Measurements from ENCODE around the gene DDN. TPM values are rescaled to one million over a fixed set of nuclear protein-coding genes. Genes with fewer than 3 reads are reported as not detected.
A peak's percentile ranks its signal among the peaks of the same experiment; 100 is the strongest.

Gene DDN
- total RNA-seq, 1 donor from 2014 or later, result 0.44 TPM

- CTCF ChIA-PET, result interaction anchor here (1.1 to 1.8 kb wide), 4 partner anchors 19 to 28 kb away, joined by 4 to 8 read pairs (median 6); partner anchors contain the start of genes FKBP11 and WNT1
- no peaks in the 10 kb centered on the region for H3K27me3 Mint-ChIP-seq
- H3K4me1 Mint-ChIP-seq, result peaks cover 38% of the 10 kb centered on the region
- POLR2A ChIA-PET, result interaction anchor here (1.1 kb wide), 1 partner anchor 14 kb away, joined by 3 read pairs; no protein-coding TSS in a partner anchor
- ATAC-seq (ENCODE audit: low read depth) (no peak), DNase-seq (no peak)
- intact Hi-C loops (cut with micrococcal nuclease), result loop anchor here (10.0 kb wide), 1 partner anchor 238 kb away; the partner anchor contains the start of gene CCNT1
- TF ChIP-seq CTCF (IDR thresholded peaks at IDR 0.05), result no peak
- no peak overlapping the region for H3K27ac Mint-ChIP-seq
- peaks cover 40% of the 10 kb centered on the region for H3K36me3 Mint-ChIP-seq (ENCODE audit: low read depth)
- no peaks in the 10 kb centered on the region for H3K9me3 Mint-ChIP-seq
- no peak overlapping the region for H3K4me3 Mint-ChIP-seq
Observed at GRCh38 chr12:48952691-48953090, 46.5 kb downstream of the DDN start.

- no peak overlapping the region for H3K4me3 Mint-ChIP-seq
- CTCF ChIA-PET, result interaction anchor here (1.4 to 1.5 kb wide), 2 partner anchors 9 to 10 kb away, joined by 3 to 6 read pairs; no protein-coding TSS in a partner anchor
- no peak for TF ChIP-seq CTCF (IDR thresholded peaks at IDR 0.05)
- DNase-seq (no peak), ATAC-seq (ENCODE audit: low read depth) (no peak)
- intact Hi-C loops (cut with micrococcal nuclease), result no loop called here
- no peaks in the 10 kb centered on the region for H3K27me3 Mint-ChIP-seq
- POLR2A ChIA-PET, result interaction anchor here (0.7 kb wide), 1 partner anchor 8 kb away, joined by 4 read pairs; no protein-coding TSS in a partner anchor
- no peaks in the 10 kb centered on the region for H3K9me3 Mint-ChIP-seq
- H3K4me1 Mint-ChIP-seq, result peaks cover 4% of the 10 kb centered on the region
- H3K36me3 Mint-ChIP-seq (ENCODE audit: low read depth), result peaks cover 32% of the 10 kb centered on the region
- no peak overlapping the region for H3K27ac Mint-ChIP-seq
Observed at GRCh38 chr12:48947727-48948126, 51.4 kb downstream of the DDN start.

GRCh38 chr12:48946943-48947342 lies 52.2 kb downstream of the DDN start:
- DNase-seq, result no peak
- Mint-ChIP-seq H3K36me3 (ENCODE audit: low read depth) (peaks cover 29% of the 10 kb centered on the region), H3K4me3 (no peak overlapping the region), H3K9me3 (no peaks in the 10 kb centered on the region), H3K27ac (peak overlapping the region; percentile 5), H3K4me1 (peaks cover 4% of the 10 kb centered on the region), H3K27me3 (no peaks in the 10 kb centered on the region)
- no peak for TF ChIP-seq CTCF (IDR thresholded peaks at IDR 0.05)
- ChIA-PET CTCF (interaction anchor here (0.6 to 1.5 kb wide), 4 partner anchors 8 to 579 kb away, joined by 3 to 6 read pairs (median 3); no protein-coding TSS in a partner anchor), POLR2A (no interaction called here)
- no peak for ATAC-seq (ENCODE audit: low read depth)
- intact Hi-C loops (cut with micrococcal nuclease), result no loop called here

GRCh38 chr12:48946205-48946604 lies 53.0 kb downstream of the DDN start:
- Mint-ChIP-seq H3K27ac (no peak overlapping the region), H3K36me3 (ENCODE audit: low read depth) (peaks cover 29% of the 10 kb centered on the region), H3K4me1 (peaks cover 4% of the 10 kb centered on the region), H3K9me3 (no peaks in the 10 kb centered on the region), H3K4me3 (no peak overlapping the region), H3K27me3 (no peaks in the 10 kb centered on the region)
- CTCF ChIA-PET, result interaction anchor here (1.4 kb wide), 1 partner anchor 9 kb away, joined by 6 read pairs; no protein-coding TSS in a partner anchor
- DNase-seq (no peak), ATAC-seq (ENCODE audit: low read depth) (no peak)
- TF ChIP-seq CTCF (IDR thresholded peaks at IDR 0.05), result no peak
- intact Hi-C loops (cut with micrococcal nuclease), result no loop called here
- POLR2A ChIA-PET, result no interaction called here

Other genes with a start within 250 kb of the DDN start
- gene ADCY6, start 210.3 kb downstream of the DDN start, total RNA-seq, result 0.37 and 0.60 TPM in 2 replicates
- gene CACNB3, start 180.9 kb downstream of the DDN start, total RNA-seq, result 1.9 and 2.1 TPM in 2 replicates
- gene DDX23, start 147.2 kb downstream of the DDN start, total RNA-seq, result 116 and 118 TPM in 2 replicates
- 4.9 and 5.9 TPM in 2 replicates for gene RND1, start 133.5 kb downstream of the DDN start, total RNA-seq
- gene FKBP11, start 73.9 kb downstream of the DDN start, total RNA-seq, result 22.9 and 26.1 TPM in 2 replicates
- 113 and 119 TPM in 2 replicates for gene ARF3, start 41.9 kb downstream of the DDN start, total RNA-seq
- 0.22 TPM in 1 of 2 replicates, not detected in the other for gene WNT10B, start 27.6 kb downstream of the DDN start, total RNA-seq
- not detected in 2 replicates for gene WNT1, start 21.1 kb downstream of the DDN start, total RNA-seq
- gene PRKAG1, start 19.4 kb upstream of the DDN start, total RNA-seq, result 55.3 and 70.5 TPM in 2 replicates
- 127 and 136 TPM in 2 replicates for gene KMT2D, start 61.4 kb upstream of the DDN start, total RNA-seq
- 3.2 and 3.3 TPM in 2 replicates for gene RHEBL1, start 70.6 kb upstream of the DDN start, total RNA-seq
- 0.09 TPM in 1 of 2 replicates, not detected in the other for gene DHH, start 95.4 kb upstream of the DDN start, total RNA-seq
- 64.2 and 79.9 TPM in 2 replicates for gene LMBR1L, start 111.5 kb upstream of the DDN start, total RNA-seq
- 916 and 951 TPM in 2 replicates for gene TUBA1B, start 132.0 kb upstream of the DDN start, total RNA-seq
- gene TUBA1A, start 189.7 kb upstream of the DDN start, total RNA-seq, result 114 and 115 TPM in 2 replicates

All from activated B cell treated with CpG ODN at 0.5 μM for 24 hours (primary cell).